ENCODE measurements around the gene PPP2R5D. TPM values are rescaled to one million over a fixed set of nuclear protein-coding genes. Genes with fewer than 3 reads are reported as not detected.

Gene PPP2R5D
- total RNA-seq, 1 donor from 2014 or later, result 34.2 TPM

Other genes starting within 250 kb of the PPP2R5D start
- 12.0 TPM for gene TBCC, start 238.5 kb upstream of the PPP2R5D start, total RNA-seq
- 11.6 TPM for gene BICRAL, start 202.5 kb upstream of the PPP2R5D start, total RNA-seq
- 44.5 TPM for gene RPL7L1, start 105.0 kb upstream of the PPP2R5D start, total RNA-seq
- not detected for gene PTCRA, start 68.5 kb upstream of the PPP2R5D start, total RNA-seq
- 22.9 TPM for gene CNPY3, start 55.1 kb upstream of the PPP2R5D start, total RNA-seq
- 0.97 TPM for gene GNMT, start 23.8 kb upstream of the PPP2R5D start, total RNA-seq
- 25.5 TPM for gene PEX6, start 5.4 kb upstream of the PPP2R5D start, total RNA-seq
- gene MEA1, start 29.4 kb downstream of the PPP2R5D start, total RNA-seq, result 32.1 TPM
- gene KLHDC3, start 29.7 kb downstream of the PPP2R5D start, total RNA-seq, result 145 TPM
- 26.1 TPM for gene RRP36, start 37.1 kb downstream of the PPP2R5D start, total RNA-seq
- gene CUL7, start 69.3 kb downstream of the PPP2R5D start, total RNA-seq, result 7.3 TPM
- 99.7 TPM for gene MRPL2, start 74.9 kb downstream of the PPP2R5D start, total RNA-seq
- 30.0 TPM for gene KLC4, start 75.1 kb downstream of the PPP2R5D start, total RNA-seq
- gene PTK7, start 91.7 kb downstream of the PPP2R5D start, total RNA-seq, result 1.7 TPM
- 77.6 TPM for gene SRF, start 186.7 kb downstream of the PPP2R5D start, total RNA-seq
- 14.0 TPM for gene CUL9, start 197.6 kb downstream of the PPP2R5D start, total RNA-seq
- 29.9 TPM for gene DNPH1, start 244.9 kb downstream of the PPP2R5D start, total RNA-seq